NB4 (cell line): ENCODE data around the gene THRA.

Experiments used
- MAX ChIP-seq: IDR thresholded peaks from 2 replicates; pipeline ENCODE4 v1.6.1; 2011; ENCODE audit warnings: low read depth, low read length
- MYC ChIP-seq: IDR thresholded peaks from 2 replicates; pipeline ENCODE4 v1.6.1; 2011; ENCODE audit warnings: low read depth, low read length
- POLR2A ChIP-seq: IDR thresholded peaks from 2 replicates; pipeline ENCODE4 v1.6.1; 2011; ENCODE audit warnings: mild to moderate bottlenecking; ENCODE audit not compliant: insufficient read length; ENCODE audit errors: extremely low read depth
- TF ChIP-seq, protein P1 (sequence below): IDR thresholded peaks from one replicate; pipeline ENCODE4 v1.5.1; 2012; ENCODE audit warnings: low read depth, low read length

DNA sequence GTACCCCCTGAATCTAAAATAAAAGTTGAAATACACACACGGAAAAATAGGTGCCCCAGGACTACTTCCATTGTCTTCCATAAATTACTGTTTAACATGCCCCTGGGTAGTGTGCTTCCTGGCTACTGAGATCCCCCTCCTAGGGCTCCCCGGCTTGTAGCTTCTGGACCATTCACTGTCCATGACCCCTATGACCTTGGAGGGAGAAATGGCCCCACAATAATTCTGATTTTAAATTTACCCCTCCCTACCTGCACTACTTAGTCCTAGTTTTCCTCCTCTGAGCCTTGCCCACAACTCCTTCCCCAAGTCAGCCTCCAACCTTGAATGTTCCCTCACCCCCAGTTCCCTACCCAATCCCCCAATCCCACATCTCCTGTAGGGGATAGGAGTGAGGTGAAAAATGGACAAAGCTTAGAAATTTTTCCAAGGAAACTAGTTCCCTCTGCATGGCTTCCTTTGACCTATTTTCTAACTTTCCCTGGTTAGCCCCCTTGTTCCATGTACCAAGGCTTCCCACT is 49.5 kb downstream of the THRA start:
- TF ChIP-seq POLR2A: no peak
- TF ChIP-seq, protein P1, sequence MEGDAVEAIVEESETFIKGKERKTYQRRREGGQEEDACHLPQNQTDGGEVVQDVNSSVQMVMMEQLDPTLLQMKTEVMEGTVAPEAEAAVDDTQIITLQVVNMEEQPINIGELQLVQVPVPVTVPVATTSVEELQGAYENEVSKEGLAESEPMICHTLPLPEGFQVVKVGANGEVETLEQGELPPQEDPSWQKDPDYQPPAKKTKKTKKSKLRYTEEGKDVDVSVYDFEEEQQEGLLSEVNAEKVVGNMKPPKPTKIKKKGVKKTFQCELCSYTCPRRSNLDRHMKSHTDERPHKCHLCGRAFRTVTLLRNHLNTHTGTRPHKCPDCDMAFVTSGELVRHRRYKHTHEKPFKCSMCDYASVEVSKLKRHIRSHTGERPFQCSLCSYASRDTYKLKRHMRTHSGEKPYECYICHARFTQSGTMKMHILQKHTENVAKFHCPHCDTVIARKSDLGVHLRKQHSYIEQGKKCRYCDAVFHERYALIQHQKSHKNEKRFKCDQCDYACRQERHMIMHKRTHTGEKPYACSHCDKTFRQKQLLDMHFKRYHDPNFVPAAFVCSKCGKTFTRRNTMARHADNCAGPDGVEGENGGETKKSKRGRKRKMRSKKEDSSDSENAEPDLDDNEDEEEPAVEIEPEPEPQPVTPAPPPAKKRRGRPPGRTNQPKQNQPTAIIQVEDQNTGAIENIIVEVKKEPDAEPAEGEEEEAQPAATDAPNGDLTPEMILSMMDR: no peak
- no peak for TF ChIP-seq MYC
- no peak for TF ChIP-seq MAX
